Erythroblast (primary cell): ENCODE data around the gene ZNRF3.

Source experiments
- GATA1 ChIP-seq: IDR thresholded peaks from 2 replicates; pipeline ENCODE4 v1.6.1; 2011; ENCODE audit warnings: low read depth, mild to moderate bottlenecking, control low read depth, low read length, moderate library complexity
- POLR2A ChIP-seq: IDR thresholded peaks from 2 replicates; pipeline ENCODE4 v1.6.1; 2011; ENCODE audit warnings: mild to moderate bottlenecking, low read length

GRCh38 chr22:28977060-28977459 is 93.7 kb downstream of the ZNRF3 start:
- TF ChIP-seq POLR2A (no peak), GATA1 (no peak)
